MCF 10A (cell line): ENCODE data around the gene MVB12B. TPM values are rescaled to one million over a fixed set of nuclear protein-coding genes. Genes with fewer than 3 reads are reported as not detected.

Experiments
- BruUV-seq: library from RNA; stranded (reverse); fragments of 400-500 nt; replicated peaks from 2 replicates; lab custom pipeline; 2021; lab: Mats Ljungman, UMichigan
- CTCF ChIA-PET: fragments of 300-600 bp; sonication (Branson Sonifier 250); formaldehyde crosslinking; extraction: SDS; loops from one replicate; lab custom pipeline; 2021; ENCODE audit warnings: antibody characterized with exemption, inconsistent platforms; lab: Yijun Ruan, JAX
- POLR2A ChIA-PET: fragments of 300-600, 350-650 bp; sonication (Branson Sonifier 250); formaldehyde crosslinking; extraction: SDS; loops from one replicate; lab custom pipeline; 2020; ENCODE audit warnings: antibody characterized with exemption, inconsistent platforms; lab: Yijun Ruan, JAX
- DNase-seq: peaks from one replicate; pipeline ENCODE4 v3.0.0-alpha.2; 2018; ENCODE audit not compliant: unreplicated experiment
- H3K27ac Mint-ChIP-seq: one replicate; pipeline ENCODE4 v1.8.0; 2022; ENCODE audit warnings: mild to moderate bottlenecking, low read depth, mixed read lengths; ENCODE audit not compliant: unreplicated experiment
- H3K27me3 Mint-ChIP-seq: one replicate; pipeline ENCODE4 v1.8.0; 2022; ENCODE audit warnings: mixed read lengths; ENCODE audit not compliant: insufficient read depth, unreplicated experiment
- H3K36me3 Mint-ChIP-seq: one replicate; pipeline ENCODE4 v1.8.0; 2022; ENCODE audit warnings: mild to moderate bottlenecking, moderate library complexity, mixed read lengths; ENCODE audit not compliant: insufficient read depth, unreplicated experiment
- H3K4me1 Mint-ChIP-seq: one replicate; pipeline ENCODE4 v1.8.0; 2022; ENCODE audit warnings: mixed read lengths; ENCODE audit not compliant: insufficient read depth, unreplicated experiment
- H3K4me3 Mint-ChIP-seq: one replicate; pipeline ENCODE4 v1.8.0; 2022; ENCODE audit warnings: mild to moderate bottlenecking, moderate library complexity, mixed read lengths; ENCODE audit not compliant: unreplicated experiment
- H3K9me3 Mint-ChIP-seq: one replicate; pipeline ENCODE4 v1.8.0; 2022; ENCODE audit warnings: mixed read lengths; ENCODE audit not compliant: unreplicated experiment
- intact Hi-C: fragments of 100-400 bp; cut with micrococcal nuclease; formaldehyde crosslinking; loops from 2 replicates; pipeline ENCODE4 v1.14.1; 2022
- total RNA-seq: library from RNA; stranded (reverse); gene quantifications from 2 replicates; pipeline ENCODE4 v1.2.3, GENCODE V29; 2022
- TF ChIP-seq, protein P1 (sequence below): fragments of 200-600 bp; IDR thresholded peaks from one replicate; pipeline ENCODE4 v1.8.0; 2022; ENCODE audit warnings: antibody characterized with exemption, mild to moderate bottlenecking; ENCODE audit not compliant: unreplicated experiment

MVB12B gene
- total RNA-seq, 1 experiment from 2014 or later, result 5.5 TPM

DNA sequence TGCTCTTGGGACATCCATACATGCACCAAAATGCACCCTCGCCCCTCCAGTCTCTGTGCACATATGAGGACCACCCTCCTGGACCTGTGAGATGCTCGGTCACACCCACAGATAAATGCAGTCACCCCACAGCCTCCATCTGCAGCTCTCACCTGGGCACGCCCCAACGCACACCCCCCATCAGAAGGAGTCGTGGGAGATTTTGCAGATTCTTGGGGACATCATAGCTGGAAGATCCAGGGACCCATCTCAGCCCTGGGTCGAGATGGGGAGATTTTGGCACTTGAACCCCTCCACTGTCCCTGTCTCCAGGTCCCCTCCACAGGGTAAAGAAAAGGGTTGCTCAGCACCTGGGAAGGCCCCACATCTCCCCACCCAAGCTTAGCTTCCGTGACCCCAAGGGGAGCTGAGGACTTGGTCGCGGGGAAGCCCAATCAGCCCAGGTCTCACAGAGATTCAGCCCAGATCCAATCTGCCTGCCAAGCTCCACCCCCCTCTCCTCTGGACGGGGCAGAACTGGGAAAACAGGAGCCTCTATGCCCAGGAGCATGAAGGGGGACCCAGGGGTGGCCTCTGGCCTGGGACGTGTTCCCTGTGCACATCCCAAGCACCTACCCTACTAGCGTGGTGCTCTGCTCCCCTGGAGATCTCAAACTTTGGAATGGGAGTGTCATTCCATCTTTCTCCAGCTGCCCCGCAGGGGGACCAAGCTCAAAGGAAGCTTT, 197.9 kb downstream of the MVB12B start:
- intact Hi-C loops, result no loop called here
- H3K4me3 Mint-ChIP-seq, result no peak overlapping the region
- CTCF ChIA-PET, result interaction anchor here (0.6 to 3.3 kb wide), 3 partner anchors 25 to 33 kb away, joined by 3 to 15 read pairs (median 10); no protein-coding TSS in a partner anchor

DNA sequence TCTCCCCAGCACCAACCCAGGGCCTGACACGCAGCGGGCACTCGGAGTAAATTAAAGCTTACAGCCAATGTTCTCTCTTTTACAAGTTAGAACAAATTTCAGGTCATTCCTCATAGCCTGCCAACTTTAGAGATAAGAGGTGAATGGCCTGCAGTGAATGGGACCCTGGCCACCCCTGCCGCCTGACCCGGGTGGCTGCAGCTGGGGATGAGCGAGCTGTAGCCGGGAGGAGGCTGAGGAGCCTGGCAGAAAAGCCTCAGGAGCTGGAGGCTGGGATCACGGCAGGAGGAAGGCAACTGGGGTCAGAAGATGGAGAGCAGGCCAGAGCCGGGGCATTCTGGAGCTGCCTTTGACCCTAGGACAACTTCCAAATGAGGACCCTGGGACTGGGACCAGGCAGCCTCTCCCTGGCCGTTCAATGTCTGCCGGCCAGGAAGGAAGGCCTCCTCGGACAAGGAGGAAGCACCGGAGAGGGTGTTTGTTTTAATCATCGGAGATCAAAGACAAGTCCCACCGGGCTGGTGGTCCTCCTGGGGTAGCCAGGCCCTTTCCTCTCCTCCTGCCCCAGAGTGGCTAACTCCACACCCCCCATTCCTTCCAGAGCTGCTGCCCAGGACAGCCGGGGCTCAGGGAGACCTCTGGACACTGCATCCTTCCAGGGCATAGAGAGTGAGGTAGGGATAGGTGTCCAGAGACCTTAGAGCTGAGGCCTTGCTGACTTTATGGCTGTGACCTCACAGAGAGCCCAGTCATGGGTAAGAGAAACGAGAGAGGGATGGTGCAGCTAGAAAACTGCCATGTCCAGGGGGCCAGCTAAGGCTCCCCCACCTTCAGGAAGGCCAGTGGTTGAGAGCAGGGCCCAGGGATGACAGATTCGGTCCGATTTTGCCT, 199.8 kb downstream of the MVB12B start:
- Mint-ChIP-seq H3K4me3 (no peak overlapping the region), H3K36me3 (no peaks in the 10 kb centered on the region), H3K27me3 (peaks cover 21% of the 10 kb centered on the region), H3K27ac (no peak overlapping the region), H3K4me1 (no peaks in the 10 kb centered on the region), H3K9me3 (no peaks in the 10 kb centered on the region)
- ChIA-PET POLR2A (no interaction called here), CTCF (interaction anchor here (0.5 to 3.3 kb wide), 4 partner anchors 16 to 867 kb away, joined by 3 to 15 read pairs (median 6); no protein-coding TSS in a partner anchor)
- BruUV-seq, result no TSS peak
- TF ChIP-seq, protein P1, sequence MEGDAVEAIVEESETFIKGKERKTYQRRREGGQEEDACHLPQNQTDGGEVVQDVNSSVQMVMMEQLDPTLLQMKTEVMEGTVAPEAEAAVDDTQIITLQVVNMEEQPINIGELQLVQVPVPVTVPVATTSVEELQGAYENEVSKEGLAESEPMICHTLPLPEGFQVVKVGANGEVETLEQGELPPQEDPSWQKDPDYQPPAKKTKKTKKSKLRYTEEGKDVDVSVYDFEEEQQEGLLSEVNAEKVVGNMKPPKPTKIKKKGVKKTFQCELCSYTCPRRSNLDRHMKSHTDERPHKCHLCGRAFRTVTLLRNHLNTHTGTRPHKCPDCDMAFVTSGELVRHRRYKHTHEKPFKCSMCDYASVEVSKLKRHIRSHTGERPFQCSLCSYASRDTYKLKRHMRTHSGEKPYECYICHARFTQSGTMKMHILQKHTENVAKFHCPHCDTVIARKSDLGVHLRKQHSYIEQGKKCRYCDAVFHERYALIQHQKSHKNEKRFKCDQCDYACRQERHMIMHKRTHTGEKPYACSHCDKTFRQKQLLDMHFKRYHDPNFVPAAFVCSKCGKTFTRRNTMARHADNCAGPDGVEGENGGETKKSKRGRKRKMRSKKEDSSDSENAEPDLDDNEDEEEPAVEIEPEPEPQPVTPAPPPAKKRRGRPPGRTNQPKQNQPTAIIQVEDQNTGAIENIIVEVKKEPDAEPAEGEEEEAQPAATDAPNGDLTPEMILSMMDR, result no peak
- DNase-seq, result no peak
- intact Hi-C loops, result no loop called here

More for the DNA sequence above, 197.9 kb downstream of the MVB12B start:
- Mint-ChIP-seq H3K27me3 (peaks cover 21% of the 10 kb centered on the region), H3K9me3 (no peaks in the 10 kb centered on the region), H3K27ac (no peak overlapping the region), H3K4me1 (no peaks in the 10 kb centered on the region), H3K36me3 (no peaks in the 10 kb centered on the region)
- no TSS peak for BruUV-seq
- TF ChIP-seq, protein P1, result no peak
- no peak for DNase-seq
- POLR2A ChIA-PET, result no interaction called here

DNA sequence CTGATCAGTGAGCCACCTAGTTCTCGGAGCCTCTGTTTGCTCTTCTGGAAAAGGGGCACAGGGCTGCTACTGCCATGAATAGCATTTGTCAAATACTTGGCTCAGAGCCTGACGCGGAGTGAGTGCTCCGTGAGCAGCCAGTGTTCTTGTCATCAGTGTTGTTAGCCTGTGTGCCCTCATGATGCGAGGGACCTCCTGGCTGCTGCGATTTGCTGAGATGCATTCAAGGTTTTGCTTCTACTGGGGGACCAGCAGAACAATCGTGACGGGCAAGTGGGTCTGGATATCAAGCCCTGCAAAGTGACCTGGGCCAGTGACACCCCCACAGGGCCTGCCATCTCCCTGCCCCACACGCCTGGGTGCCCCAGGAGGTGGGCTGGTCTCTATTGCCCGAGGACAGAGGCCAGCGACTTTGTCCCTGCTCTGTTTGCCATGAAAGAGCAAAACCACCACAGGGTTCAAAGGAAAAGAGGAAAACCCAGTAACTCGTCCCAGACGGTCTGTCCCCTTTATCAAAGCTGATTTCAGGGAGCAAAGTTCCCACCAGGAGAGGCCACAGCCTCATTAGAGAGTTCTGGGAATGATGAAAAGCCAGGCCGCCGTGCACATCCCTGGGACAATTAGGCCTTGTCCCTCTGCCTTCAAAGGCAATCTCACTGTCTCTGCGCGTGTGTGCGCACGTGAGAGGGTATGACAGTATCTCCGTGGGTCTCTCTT, 200.6 kb downstream of the MVB12B start:
- TF ChIP-seq, protein P1, result no peak
- no TSS peak for BruUV-seq
- Mint-ChIP-seq H3K9me3 (no peaks in the 10 kb centered on the region), H3K27me3 (peaks cover 21% of the 10 kb centered on the region), H3K36me3 (no peaks in the 10 kb centered on the region), H3K4me1 (no peaks in the 10 kb centered on the region), H3K27ac (no peak overlapping the region), H3K4me3 (no peak overlapping the region)
- POLR2A ChIA-PET, result no interaction called here
- intact Hi-C loops, result no loop called here
- no peak for DNase-seq
- CTCF ChIA-PET, result interaction anchor here (0.6 to 3.3 kb wide), 3 partner anchors 28 to 163 kb away, joined by 3 to 15 read pairs (median 10); no protein-coding TSS in a partner anchor
